ENCODE results near the gene TKFC.
"Not testable (repeated sequence)": the region's sequence is repeated elsewhere in the genome, so short reads cannot be mapped to it uniquely, and the experiment has no call there.

TKFC gene

DNA sequence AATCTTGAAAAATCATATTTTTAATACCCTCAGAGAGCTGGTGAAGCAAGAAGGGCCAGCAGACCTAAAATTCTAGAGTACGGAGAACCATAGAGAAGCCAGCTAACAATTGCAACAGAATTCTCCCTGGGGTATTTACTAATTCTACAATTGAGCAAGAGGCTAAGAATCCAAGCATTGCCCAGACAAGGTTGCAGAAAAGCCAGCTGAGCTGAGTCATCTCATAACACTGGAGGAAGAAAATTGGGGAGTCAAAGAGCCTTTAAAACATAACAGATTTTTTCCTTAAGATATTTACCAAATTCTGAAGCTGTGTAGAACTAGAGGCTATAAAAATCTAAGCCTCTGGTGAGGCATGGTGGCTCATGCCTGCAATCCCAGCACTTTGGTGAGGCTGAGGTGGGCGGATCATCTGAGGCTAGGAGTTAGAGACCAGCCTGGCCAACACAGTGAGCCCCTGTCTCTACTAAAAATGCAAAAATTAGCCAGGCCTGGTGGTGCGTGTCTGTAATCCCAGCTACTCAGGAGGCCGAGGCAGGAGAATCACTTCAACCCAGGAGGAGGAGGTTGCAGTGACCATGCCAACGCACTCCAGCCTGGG lies 45.8 kb downstream of the TKFC start:
- Histone ChIP-seq H3K79me1 (ENCODE audit: low read length) (no peaks in the 10 kb centered on the region), H2BK120ac (ENCODE audit: insufficient read depth, low read length, poor library complexity) (no peak overlapping the region), H3K9me3 (ENCODE audit: insufficient read depth, low read depth, low read length) (no peaks in the 10 kb centered on the region), H3K27me3 (ENCODE audit: insufficient read depth, low read length) (no peaks in the 10 kb centered on the region), H3K27ac (ENCODE audit: low read depth, low read length) (peak overlapping the region; percentile 9), H3K4me1 (ENCODE audit: control insufficient read depth in 1 of 2, insufficient read depth in 2 of 2, low read length in 2 of 2) (peaks cover 0 to 12% of the 10 kb centered on the region in 2 experiments), H4K91ac (ENCODE audit: low read depth, low read length) (no peak overlapping the region), H3K79me2 (ENCODE audit: control insufficient read depth, insufficient read depth, low read length, poor library complexity) (no peaks in the 10 kb centered on the region), H3K4ac (ENCODE audit: low read depth, low read length) (no peak overlapping the region), H2BK12ac (ENCODE audit: low read length) (peak overlapping the region; percentile 3), H4K12ac (ENCODE audit: low read depth, low read length) (no peak overlapping the region), H3K36me3 (ENCODE audit: control insufficient read depth in 1 of 2, insufficient read depth in 2 of 2, low read length in 2 of 2) (peaks cover 2 to 8% of the 10 kb centered on the region in 2 experiments), H3K23ac (ENCODE audit: low read length) (no peak overlapping the region), H3K18ac (ENCODE audit: low read length) (peak overlapping the region; percentile 5), H2BK5ac (ENCODE audit: low read depth, low read length, poor library complexity) (peak overlapping the region; percentile 4), H4K8ac (ENCODE audit: low read depth, low read length) (no peak overlapping the region), H3K4me2 (ENCODE audit: low read length) (no peak overlapping the region), H2AK5ac (ENCODE audit: low read length) (no peak overlapping the region), H3K4me3 (ENCODE audit: low read depth, low read length) (no peak overlapping the region), H3K9ac (ENCODE audit: low read length) (no peak overlapping the region), H3K14ac (ENCODE audit: low read length) (no peak overlapping the region), H2AFZ (ENCODE audit: insufficient read depth, low read length, poor library complexity) (no peak overlapping the region)
- DNase-seq: peak; percentile 69 to 96
- WGBS (ENCODE audit: extremely low coverage, insufficient coverage, insufficient read length): no CpG with 5 or more reads among the region's 5 CpGs

DNA sequence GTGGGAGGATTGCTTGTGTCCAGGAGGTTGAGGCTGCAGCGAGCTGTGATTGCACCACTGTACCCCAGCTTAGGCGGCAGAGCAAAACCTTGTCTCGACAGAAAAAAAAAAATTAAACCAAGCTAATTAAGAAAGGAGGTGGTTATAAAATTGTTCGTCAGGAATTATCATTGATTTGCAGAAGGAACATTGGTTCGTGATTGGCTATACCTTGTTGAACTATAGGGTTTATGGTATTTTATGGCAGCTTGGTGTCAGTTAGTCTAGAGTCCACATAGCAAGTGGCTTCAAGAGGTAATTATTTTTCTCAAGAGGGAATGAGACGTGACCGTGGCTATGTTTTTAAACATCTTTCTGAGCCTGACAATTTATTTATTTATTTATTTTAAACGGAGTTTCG lies 47.9 kb downstream of the TKFC start:
- H3K79me1 ChIP-seq (ENCODE audit: low read length): no peaks in the 10 kb centered on the region
- no peak overlapping the region for H2BK12ac ChIP-seq (ENCODE audit: low read length)
- H3K27ac ChIP-seq (ENCODE audit: low read depth, low read length): no peak overlapping the region
- no peak for DNase-seq
- no peak overlapping the region for H3K23ac ChIP-seq (ENCODE audit: low read length)
- peaks cover 3% of the 10 kb centered on the region for H3K9me3 ChIP-seq (ENCODE audit: insufficient read depth, low read depth, low read length)
- H2AK5ac ChIP-seq (ENCODE audit: low read length): no peak overlapping the region
- no peaks in the 10 kb centered on the region for H3K36me3 ChIP-seq (ENCODE audit: control insufficient read depth in 1 of 2, insufficient read depth in 2 of 2, low read length in 2 of 2)
- no peak overlapping the region for H3K14ac ChIP-seq (ENCODE audit: low read length)
- H3K4me3 ChIP-seq (ENCODE audit: low read depth, low read length): no peak overlapping the region
- no peak overlapping the region for H4K12ac ChIP-seq (ENCODE audit: low read depth, low read length)
- no CpG with 5 or more reads among the region's 9 CpGs for WGBS (ENCODE audit: extremely low coverage, insufficient coverage, insufficient read length)
- no peak overlapping the region for H2AFZ ChIP-seq (ENCODE audit: insufficient read depth, low read length, poor library complexity)
- H3K4me2 ChIP-seq (ENCODE audit: low read length): no peak overlapping the region
- H3K27me3 ChIP-seq (ENCODE audit: insufficient read depth, low read length): no peaks in the 10 kb centered on the region
- H2BK5ac ChIP-seq (ENCODE audit: low read depth, low read length, poor library complexity): no peak overlapping the region
- H4K8ac ChIP-seq (ENCODE audit: low read depth, low read length): no peak overlapping the region
- H4K91ac ChIP-seq (ENCODE audit: low read depth, low read length): no peak overlapping the region
- H3K4me1 ChIP-seq (ENCODE audit: control insufficient read depth in 1 of 2, insufficient read depth in 2 of 2, low read length in 2 of 2): peaks cover 0 to 12% of the 10 kb centered on the region in 2 experiments
- H3K9ac ChIP-seq (ENCODE audit: low read length): no peak overlapping the region
- no peak overlapping the region for H3K18ac ChIP-seq (ENCODE audit: low read length)
- no peaks in the 10 kb centered on the region for H3K79me2 ChIP-seq (ENCODE audit: control insufficient read depth, insufficient read depth, low read length, poor library complexity)
- no peak overlapping the region for H3K4ac ChIP-seq (ENCODE audit: low read depth, low read length)
- no peak overlapping the region for H2BK120ac ChIP-seq (ENCODE audit: insufficient read depth, low read length, poor library complexity)

- H3K4ac ChIP-seq (ENCODE audit: low read depth, low read length); H3K4me1 ChIP-seq (ENCODE audit: control insufficient read depth in 1 of 2, insufficient read depth in 2 of 2, low read length in 2 of 2); H2AK5ac ChIP-seq (ENCODE audit: low read length); H4K8ac ChIP-seq (ENCODE audit: low read depth, low read length); H3K4me2 ChIP-seq (ENCODE audit: low read length); H2BK5ac ChIP-seq (ENCODE audit: low read depth, low read length, poor library complexity); H3K4me3 ChIP-seq (ENCODE audit: low read depth, low read length); H3K36me3 ChIP-seq (ENCODE audit: control insufficient read depth in 1 of 2, insufficient read depth in 2 of 2, low read length in 2 of 2); H2BK120ac ChIP-seq (ENCODE audit: insufficient read depth, low read length, poor library complexity); H3K79me1 ChIP-seq (ENCODE audit: low read length); H3K9ac ChIP-seq (ENCODE audit: low read length); H3K18ac ChIP-seq (ENCODE audit: low read length); H2AFZ ChIP-seq (ENCODE audit: insufficient read depth, low read length, poor library complexity); H3K9me3 ChIP-seq (ENCODE audit: insufficient read depth, low read depth, low read length); H3K27ac ChIP-seq (ENCODE audit: low read depth, low read length); H3K14ac ChIP-seq (ENCODE audit: low read length); H3K23ac ChIP-seq (ENCODE audit: low read length); H2BK12ac ChIP-seq (ENCODE audit: low read length); H3K27me3 ChIP-seq (ENCODE audit: insufficient read depth, low read length); H4K91ac ChIP-seq (ENCODE audit: low read depth, low read length); H4K12ac ChIP-seq (ENCODE audit: low read depth, low read length); H3K79me2 ChIP-seq (ENCODE audit: control insufficient read depth, insufficient read depth, low read length, poor library complexity): not testable (repeated sequence)
- peak; percentile 22 to 39 for DNase-seq
- WGBS (ENCODE audit: extremely low coverage, insufficient coverage, insufficient read length): no CpG with 5 or more reads among the region's 5 CpGs
Observed at GRCh38 chr11:61383859-61384258, 50.8 kb downstream of the TKFC start.

- H3K23ac ChIP-seq (ENCODE audit: low read length): no peak overlapping the region
- peak; percentile 79 to 95 for DNase-seq
- H2BK5ac ChIP-seq (ENCODE audit: low read depth, low read length, poor library complexity): no peak overlapping the region
- no peak overlapping the region for H3K27ac ChIP-seq (ENCODE audit: low read depth, low read length)
- no peaks in the 10 kb centered on the region for H3K79me2 ChIP-seq (ENCODE audit: control insufficient read depth, insufficient read depth, low read length, poor library complexity)
- H3K27me3 ChIP-seq (ENCODE audit: insufficient read depth, low read length): no peaks in the 10 kb centered on the region
- H3K9me3 ChIP-seq (ENCODE audit: insufficient read depth, low read depth, low read length): peaks cover 3% of the 10 kb centered on the region
- H3K9ac ChIP-seq (ENCODE audit: low read length): no peak overlapping the region
- H3K4me3 ChIP-seq (ENCODE audit: low read depth, low read length): no peak overlapping the region
- no peak overlapping the region for H2AFZ ChIP-seq (ENCODE audit: insufficient read depth, low read length, poor library complexity)
- no peak overlapping the region for H4K12ac ChIP-seq (ENCODE audit: low read depth, low read length)
- H3K4ac ChIP-seq (ENCODE audit: low read depth, low read length): no peak overlapping the region
- no peaks in the 10 kb centered on the region for H3K36me3 ChIP-seq (ENCODE audit: control insufficient read depth in 1 of 2, insufficient read depth in 2 of 2, low read length in 2 of 2)
- H3K79me1 ChIP-seq (ENCODE audit: low read length): no peaks in the 10 kb centered on the region
- H4K8ac ChIP-seq (ENCODE audit: low read depth, low read length): no peak overlapping the region
- H3K4me1 ChIP-seq (ENCODE audit: control insufficient read depth in 1 of 2, insufficient read depth in 2 of 2, low read length in 2 of 2): no peaks in the 10 kb centered on the region
- H2BK120ac ChIP-seq (ENCODE audit: insufficient read depth, low read length, poor library complexity): no peak overlapping the region
- no peak overlapping the region for H3K14ac ChIP-seq (ENCODE audit: low read length)
- no CpG with 5 or more reads among the region's 15 CpGs for WGBS (ENCODE audit: extremely low coverage, insufficient coverage, insufficient read length)
- H3K18ac ChIP-seq (ENCODE audit: low read length): no peak overlapping the region
- no peak overlapping the region for H2AK5ac ChIP-seq (ENCODE audit: low read length)
- no peak overlapping the region for H3K4me2 ChIP-seq (ENCODE audit: low read length)
- no peak overlapping the region for H2BK12ac ChIP-seq (ENCODE audit: low read length)
- no peak overlapping the region for H4K91ac ChIP-seq (ENCODE audit: low read depth, low read length)
Observed at GRCh38 chr11:61384271-61385242, 51.5 kb downstream of the TKFC start.

All from trophoblast cell (in vitro differentiated cells and primary cell).